Measurements from ENCODE around the gene CHTF18. TPM values are rescaled to one million over a fixed set of nuclear protein-coding genes. Genes with fewer than 3 reads are reported as not detected.

Gene CHTF18
- total RNA-seq, 1 donor from 2014 or later = 42.4 TPM

GRCh38 chr16:798666-799065, 10.2 kb downstream of the CHTF18 start:
- CTCF ChIA-PET = no interaction called here
- H3K4me1 Mint-ChIP-seq = no peaks in the 10 kb centered on the region
- TF ChIP-seq CTCF (IDR thresholded peaks at IDR 0.05) = no peak
- peaks cover under 1% of the 10 kb centered on the region for H3K36me3 Mint-ChIP-seq (ENCODE audit: low read depth)
- no peak for DNase-seq
- intact Hi-C loops (cut with micrococcal nuclease) = no loop called here
- POLR2A ChIA-PET = no interaction called here
- no peak for ATAC-seq (ENCODE audit: low read depth)
- H3K27me3 Mint-ChIP-seq = peaks cover 7% of the 10 kb centered on the region
- H3K9me3 Mint-ChIP-seq = no peaks in the 10 kb centered on the region
- H3K4me3 Mint-ChIP-seq = no peak overlapping the region
- H3K27ac Mint-ChIP-seq = no peak overlapping the region

- POLR2A ChIA-PET = no interaction called here
- intact Hi-C loops (cut with micrococcal nuclease) = no loop called here
- peaks cover 7% of the 10 kb centered on the region for H3K27me3 Mint-ChIP-seq
- H3K4me3 Mint-ChIP-seq = no peak overlapping the region
- DNase-seq (no peak), ATAC-seq (ENCODE audit: low read depth) (no peak)
- H3K4me1 Mint-ChIP-seq = no peaks in the 10 kb centered on the region
- CTCF ChIA-PET = no interaction called here
- no peaks in the 10 kb centered on the region for H3K36me3 Mint-ChIP-seq (ENCODE audit: low read depth)
- H3K27ac Mint-ChIP-seq = no peak overlapping the region
- no peaks in the 10 kb centered on the region for H3K9me3 Mint-ChIP-seq
- no peak for TF ChIP-seq CTCF (IDR thresholded peaks at IDR 0.05)
Observed at GRCh38 chr16:799111-799947, 10.9 kb downstream of the CHTF18 start.

GRCh38 chr16:799948-800833, 11.8 kb downstream of the CHTF18 start, which contains the start of gene GNG13:
GNG13 (minus strand) TSS chr16:800734; CDS start chr16:799077, 1,657 bp downstream.
- no peaks in the 10 kb centered on the region for H3K9me3 Mint-ChIP-seq
- no peak for TF ChIP-seq CTCF (IDR thresholded peaks at IDR 0.05)
- H3K27me3 Mint-ChIP-seq = peaks cover 7% of the 10 kb centered on the region
- CTCF ChIA-PET = no interaction called here
- ATAC-seq (ENCODE audit: low read depth) (no peak), DNase-seq (no peak)
- H3K4me3 Mint-ChIP-seq = no peak within 1 kb of the TSS
- H3K36me3 Mint-ChIP-seq (ENCODE audit: low read depth) = no peaks in the 10 kb centered on the region
- no peak within 1 kb of the TSS for H3K27ac Mint-ChIP-seq
- POLR2A ChIA-PET = no interaction called here
- intact Hi-C loops (cut with micrococcal nuclease) = no loop called here
- no peaks in the 10 kb centered on the region for H3K4me1 Mint-ChIP-seq

- Mint-ChIP-seq H3K9me3 (no peaks in the 10 kb centered on the region), H3K27me3 (peaks cover 7% of the 10 kb centered on the region), H3K4me1 (no peaks in the 10 kb centered on the region), H3K36me3 (ENCODE audit: low read depth) (no peaks in the 10 kb centered on the region), H3K4me3 (no peak overlapping the region), H3K27ac (no peak overlapping the region)
- ChIA-PET POLR2A (no interaction called here), CTCF (no interaction called here)
- DNase-seq (no peak), ATAC-seq (ENCODE audit: low read depth) (no peak)
- intact Hi-C loops (cut with micrococcal nuclease) = no loop called here
- TF ChIP-seq CTCF (IDR thresholded peaks at IDR 0.05) = no peak
Observed at GRCh38 chr16:800834-801511, 12.6 kb downstream of the CHTF18 start.

Data from activated B cell treated with CpG ODN at 0.5 μM for 24 hours (primary cell).